ENCODE measurements around the gene EML2. TPM values are rescaled to one million over a fixed set of nuclear protein-coding genes. Genes with fewer than 3 reads are reported as not detected.

Gene EML2
- total and polyA plus RNA-seq, 2 of the 8 experiments (the other 6 are each of a cell fraction or from before 2014, with no cell fraction given): 28.8 to 29.4 TPM

- peak overlapping the region; percentile 17; the same call in 1 of the 2 replicates for H3K18ac ChIP-seq (ENCODE audit: extremely low read depth, low read length)
- H3K4me2 ChIP-seq (ENCODE audit: insufficient read depth in 1 of 2, low read depth in 2 of 2, low read length in 2 of 2): peak overlapping the region; percentile 43 to 77
- WGBS, 2 experiments (ENCODE audit: extremely low coverage in 1 of 2, insufficient coverage in 1 of 2, insufficient read length in 1 of 2, insufficient replicate concordance in 2 of 2, low coverage in 1 of 2, low lambda C conversion rate in 2 of 2, missing lambda C conversion rate in 1 of 2): 46% methylated on average over 14 of the region's 14 CpGs; no CpG with 5 or more reads in 1 of the 2 experiments
- H3K56ac ChIP-seq (replicated peaks; ENCODE audit: insufficient read length, low read depth, low read length): no peak overlapping the region
- H2BK5ac ChIP-seq (ENCODE audit: low read depth, low read length): no peak overlapping the region
- no peaks in the 10 kb centered on the region for H4K20me1 ChIP-seq (replicated peaks in 1 of 2; ENCODE audit: control insufficient read depth in 1 of 2, insufficient read depth in 2 of 2, low read length in 2 of 2)
- H2BK20ac ChIP-seq (ENCODE audit: low read length): 0 out of 2 replicates have a peak overlapping the region, but pooled peaks have one; percentile 64
- H2BK12ac ChIP-seq (ENCODE audit: low read depth, low read length): peak overlapping the region; percentile 52; the same call in 1 of the 2 replicates
- H2BK120ac ChIP-seq (replicated peaks; ENCODE audit: low read depth, low read length): no peak overlapping the region
- H3K4me1 ChIP-seq (replicated peaks in 1 of 4; ENCODE audit: control insufficient read depth in 3 of 4, insufficient read depth in 4 of 4, low read length in 3 of 4): peaks cover 6 to 27% (median 16%) of the 10 kb centered on the region in 4 experiments
- H4K5ac ChIP-seq (ENCODE audit: insufficient read length, low read depth, low read length): no peak overlapping the region
- peak overlapping the region; percentile 81; the same call in 1 of the 2 replicates for H2BK15ac ChIP-seq (ENCODE audit: low read length)
- no peak overlapping the region for H3K9ac ChIP-seq (replicated peaks in 1 of 4; ENCODE audit: extremely low read depth in 1 of 4, low read depth in 3 of 4, low read length in 3 of 4)
- FAIRE-seq (no peak), DNase-seq (ENCODE audit: low read depth in 1 of 2, low spot score in 2 of 2) (no peak)
- H3K4ac ChIP-seq (replicated peaks; ENCODE audit: insufficient read length, low read depth, low read length): peak overlapping the region; percentile 36
- no peak overlapping the region for H3K23ac ChIP-seq (ENCODE audit: insufficient read length)
- no peak for TF ChIP-seq CHD1 (IDR thresholded peaks at IDR 0.05; ENCODE audit: low read depth, low read length)
- no peak for TF ChIP-seq CBX5 (IDR thresholded peaks at IDR 0.05; ENCODE audit: low read depth, low read length)
- TF ChIP-seq RBBP5 (IDR thresholded peaks at IDR 0.05; ENCODE audit: borderline replicate concordance, low read depth, low read length): 0 out of 2 replicates have a peak, but pooled peaks have one; percentile 62
- peak; percentile 47 for TF ChIP-seq ASH2L (IDR thresholded peaks at IDR 0.05; ENCODE audit: low read length)
- TF ChIP-seq SAP30 (IDR thresholded peaks at IDR 0.05; ENCODE audit: insufficient read depth, insufficient replicate concordance, low read length): no peak
- no peak overlapping the region for H4K8ac ChIP-seq (ENCODE audit: extremely low read depth, insufficient read depth, low read length)
- H4K91ac ChIP-seq (replicated peaks; ENCODE audit: insufficient read length, low read length): no peak overlapping the region
- peak overlapping the region in 3 of 4 experiments; percentile 67 to 89 (median 73); a peak in 7 of 8 replicates for H3K4me3 ChIP-seq (ENCODE audit: extremely low read depth in 1 of 4, insufficient read depth in 2 of 4, low read depth in 3 of 4, low read length in 4 of 4)
- no peaks in the 10 kb centered on the region for H3K79me2 ChIP-seq (ENCODE audit: control insufficient read depth in 1 of 2, insufficient read depth in 2 of 2, low read length in 2 of 2)
- ChIA-PET CTCF (ENCODE audit: partially characterized antibody) (interaction anchor here (0.6 to 8.4 kb wide), 31 partner anchors 8 to 688 kb away, joined by 3 to 135 read pairs (median 6); partner anchors contain the start of genes DMWD, GPR4 and SIX5), POLR2A (ENCODE audit: partially characterized antibody) (interaction anchor here (0.9 to 4.1 kb wide), 9 partner anchors 10 to 57 kb away, joined by 3 to 33 read pairs (median 4); no protein-coding TSS in a partner anchor)
- H3K14ac ChIP-seq (ENCODE audit: insufficient read length): no peak overlapping the region
- no peaks in the 10 kb centered on the region for H3K79me1 ChIP-seq (ENCODE audit: low read depth, low read length)
- H2AK5ac ChIP-seq (ENCODE audit: low read depth, low read length): no peak overlapping the region; the same call in 1 of the 2 replicates
- peaks cover 8% of the 10 kb centered on the region; the same call in 1 of the 2 replicates for H3K23me2 ChIP-seq (ENCODE audit: low read depth, low read length)
- no peaks in the 10 kb centered on the region; a peak in 1 of 4 replicates for H3K9me3 ChIP-seq (ENCODE audit: insufficient read depth in 2 of 2, low read depth in 1 of 2, low read length in 1 of 2)
- H3K27me3 ChIP-seq (replicated peaks in 1 of 4; ENCODE audit: control insufficient read depth in 3 of 4, extremely low read depth in 1 of 4, insufficient read depth in 3 of 4, low read length in 3 of 4): peaks cover 0 to 6% (median 2%) of the 10 kb centered on the region in 4 experiments; a peak in 4 of 7 replicates
- no peak overlapping the region for H2AFZ ChIP-seq (ENCODE audit: low read length)
- H3K36me3 ChIP-seq (ENCODE audit: control insufficient read depth in 2 of 4, insufficient read depth in 4 of 4, low read length in 3 of 4): no peaks in the 10 kb centered on the region
- H3K27ac ChIP-seq (ENCODE audit: low read depth, low read length): no peak overlapping the region
Observed at GRCh38 chr19:45643927-45644771, 5.0 kb upstream of the EML2 start.

Measured in H1 (cell line).